ENCODE results near the gene RND1. TPM values are rescaled to one million over a fixed set of nuclear protein-coding genes. Genes with fewer than 3 reads are reported as not detected.
"Not testable (repeated sequence)": the region's sequence is repeated elsewhere in the genome, so short reads cannot be mapped to it uniquely, and the experiment has no call there.

Gene RND1
- polyA plus RNA-seq, 1 of the 3 experiments (the other 2 are of a cell fraction): 0.39 TPM

DNA sequence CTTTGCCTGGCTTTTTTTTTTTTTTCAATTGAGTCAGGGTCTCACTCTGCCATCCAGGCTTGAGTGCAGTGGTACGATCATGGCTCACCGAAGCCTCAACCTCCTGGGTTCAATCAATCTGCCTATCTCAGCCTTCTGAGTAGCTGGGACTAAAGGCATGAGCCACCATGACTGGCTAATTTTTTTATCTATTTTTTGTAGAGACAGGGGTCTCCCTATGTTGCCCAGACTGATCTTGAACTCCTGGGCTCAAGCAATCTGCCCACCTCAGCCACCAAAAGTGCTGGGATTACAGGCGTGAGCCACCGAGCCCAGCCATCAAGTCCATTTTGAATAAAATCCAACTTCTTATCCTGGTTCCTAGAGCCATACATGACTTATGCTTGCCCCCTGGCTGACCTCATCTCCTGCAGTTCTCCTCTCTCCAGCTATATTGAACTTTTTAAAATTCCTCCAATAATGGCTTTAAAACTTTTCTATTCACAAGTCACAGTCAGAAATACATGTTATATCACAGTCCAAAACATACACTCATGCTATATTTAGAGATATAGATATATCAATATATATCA, 10.4 kb upstream of the RND1 start (continued):
- TF ChIP-seq, protein P1, sequence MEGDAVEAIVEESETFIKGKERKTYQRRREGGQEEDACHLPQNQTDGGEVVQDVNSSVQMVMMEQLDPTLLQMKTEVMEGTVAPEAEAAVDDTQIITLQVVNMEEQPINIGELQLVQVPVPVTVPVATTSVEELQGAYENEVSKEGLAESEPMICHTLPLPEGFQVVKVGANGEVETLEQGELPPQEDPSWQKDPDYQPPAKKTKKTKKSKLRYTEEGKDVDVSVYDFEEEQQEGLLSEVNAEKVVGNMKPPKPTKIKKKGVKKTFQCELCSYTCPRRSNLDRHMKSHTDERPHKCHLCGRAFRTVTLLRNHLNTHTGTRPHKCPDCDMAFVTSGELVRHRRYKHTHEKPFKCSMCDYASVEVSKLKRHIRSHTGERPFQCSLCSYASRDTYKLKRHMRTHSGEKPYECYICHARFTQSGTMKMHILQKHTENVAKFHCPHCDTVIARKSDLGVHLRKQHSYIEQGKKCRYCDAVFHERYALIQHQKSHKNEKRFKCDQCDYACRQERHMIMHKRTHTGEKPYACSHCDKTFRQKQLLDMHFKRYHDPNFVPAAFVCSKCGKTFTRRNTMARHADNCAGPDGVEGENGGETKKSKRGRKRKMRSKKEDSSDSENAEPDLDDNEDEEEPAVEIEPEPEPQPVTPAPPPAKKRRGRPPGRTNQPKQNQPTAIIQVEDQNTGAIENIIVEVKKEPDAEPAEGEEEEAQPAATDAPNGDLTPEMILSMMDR (IDR thresholded peaks at IDR 0.05): no peak
- TF ChIP-seq, protein P2, sequence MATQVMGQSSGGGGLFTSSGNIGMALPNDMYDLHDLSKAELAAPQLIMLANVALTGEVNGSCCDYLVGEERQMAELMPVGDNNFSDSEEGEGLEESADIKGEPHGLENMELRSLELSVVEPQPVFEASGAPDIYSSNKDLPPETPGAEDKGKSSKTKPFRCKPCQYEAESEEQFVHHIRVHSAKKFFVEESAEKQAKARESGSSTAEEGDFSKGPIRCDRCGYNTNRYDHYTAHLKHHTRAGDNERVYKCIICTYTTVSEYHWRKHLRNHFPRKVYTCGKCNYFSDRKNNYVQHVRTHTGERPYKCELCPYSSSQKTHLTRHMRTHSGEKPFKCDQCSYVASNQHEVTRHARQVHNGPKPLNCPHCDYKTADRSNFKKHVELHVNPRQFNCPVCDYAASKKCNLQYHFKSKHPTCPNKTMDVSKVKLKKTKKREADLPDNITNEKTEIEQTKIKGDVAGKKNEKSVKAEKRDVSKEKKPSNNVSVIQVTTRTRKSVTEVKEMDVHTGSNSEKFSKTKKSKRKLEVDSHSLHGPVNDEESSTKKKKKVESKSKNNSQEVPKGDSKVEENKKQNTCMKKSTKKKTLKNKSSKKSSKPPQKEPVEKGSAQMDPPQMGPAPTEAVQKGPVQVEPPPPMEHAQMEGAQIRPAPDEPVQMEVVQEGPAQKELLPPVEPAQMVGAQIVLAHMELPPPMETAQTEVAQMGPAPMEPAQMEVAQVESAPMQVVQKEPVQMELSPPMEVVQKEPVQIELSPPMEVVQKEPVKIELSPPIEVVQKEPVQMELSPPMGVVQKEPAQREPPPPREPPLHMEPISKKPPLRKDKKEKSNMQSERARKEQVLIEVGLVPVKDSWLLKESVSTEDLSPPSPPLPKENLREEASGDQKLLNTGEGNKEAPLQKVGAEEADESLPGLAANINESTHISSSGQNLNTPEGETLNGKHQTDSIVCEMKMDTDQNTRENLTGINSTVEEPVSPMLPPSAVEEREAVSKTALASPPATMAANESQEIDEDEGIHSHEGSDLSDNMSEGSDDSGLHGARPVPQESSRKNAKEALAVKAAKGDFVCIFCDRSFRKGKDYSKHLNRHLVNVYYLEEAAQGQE (IDR thresholded peaks at IDR 0.05; ENCODE audit: low read depth, low read length): no peak
- no peak for TF ChIP-seq TEAD4 (IDR thresholded peaks at IDR 0.05; ENCODE audit: borderline replicate concordance, insufficient read depth)

DNA sequence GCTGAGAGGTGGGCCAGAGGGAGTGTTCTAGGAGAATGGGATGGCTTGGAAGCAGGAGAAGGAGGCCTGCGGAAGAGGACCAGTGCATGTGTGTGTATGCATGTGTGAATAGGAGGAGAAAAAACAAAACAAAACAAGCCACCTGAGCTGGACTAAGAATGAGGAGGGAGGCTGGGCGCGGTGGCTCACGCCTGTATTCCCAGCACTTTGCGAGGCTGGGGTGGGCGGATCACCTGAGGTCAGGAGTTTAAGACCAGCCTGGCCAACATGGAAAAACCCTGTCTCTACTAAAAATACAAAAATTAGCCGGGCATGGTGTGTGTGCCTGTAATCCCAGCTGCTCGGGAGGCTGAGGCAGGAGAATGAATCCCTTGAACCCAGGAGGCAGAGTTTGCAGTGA, 7.9 kb upstream of the RND1 start:
- CTCF ChIA-PET: interaction anchor here (2.4 to 34.8 kb wide), 3 partner anchors 12 to 58 kb away, joined by 7 to 667 read pairs (median 21); partner anchors contain the start of gene DDX23
- H3K79me2 ChIP-seq (ENCODE audit: insufficient read depth); H3K4me1 ChIP-seq (ENCODE audit: control insufficient read depth in 1 of 2, insufficient read depth in 2 of 2, low read depth in 1 of 2, low read length in 1 of 2); H3K4me3 ChIP-seq (ENCODE audit: low read depth in 2 of 2, low read length in 1 of 2); POLR2A ChIA-PET; H3K27me3 ChIP-seq (ENCODE audit: insufficient read depth); H3K9ac ChIP-seq; DNase-seq; H3K27ac ChIP-seq (ENCODE audit: low read depth in 2 of 2, low read length in 1 of 2); H4K20me1 ChIP-seq (ENCODE audit: insufficient read depth); H3K36me3 ChIP-seq (replicated peaks in 1 of 2; ENCODE audit: control insufficient read depth in 1 of 2, insufficient read depth in 2 of 2, low read length in 1 of 2); H3K4me2 ChIP-seq; H3K9me2 ChIP-seq; H3F3A ChIP-seq (replicated peaks; ENCODE audit: insufficient read depth); H3K9me3 ChIP-seq; H2AFZ ChIP-seq (ENCODE audit: low read depth): not testable (repeated sequence)
- WGBS (ENCODE audit: low lambda C conversion rate): 78% methylated on average over 8 of the region's 8 CpGs

DNA sequence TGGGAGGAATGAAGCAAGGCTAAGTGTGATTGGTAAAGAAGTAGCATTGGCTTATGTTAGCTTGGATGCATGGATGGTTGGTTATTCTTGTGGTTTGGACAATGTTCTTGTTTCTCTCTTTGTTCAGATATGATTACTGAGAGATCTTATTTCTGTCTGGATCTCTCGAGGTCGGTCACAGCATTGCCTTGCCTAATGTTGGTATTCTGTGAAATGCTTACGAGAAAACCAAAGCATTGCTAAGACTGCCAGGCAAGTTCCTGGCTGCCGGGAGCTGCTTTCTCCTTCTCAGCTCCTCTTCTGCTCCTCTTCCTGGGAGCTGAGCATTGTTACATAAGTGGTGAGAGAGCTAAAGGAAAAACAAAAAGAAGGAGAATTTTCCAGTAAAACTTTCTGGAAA, 7.4 kb upstream of the RND1 start:
- ChIA-PET CTCF (interaction anchor here (0.8 to 34.8 kb wide), 5 partner anchors 12 to 115 kb away, joined by 3 to 667 read pairs (median 7); partner anchors contain the start of gene DDX23), POLR2A (no interaction called here)

More for the DNA sequence above, 7.4 kb upstream of the RND1 start:
- H3K4me2 ChIP-seq: no peak overlapping the region
- H3K9ac ChIP-seq: no peak overlapping the region
- H3K79me2 ChIP-seq (ENCODE audit: insufficient read depth): no peaks in the 10 kb centered on the region
- TF ChIP-seq TCF12 (IDR thresholded peaks at IDR 0.05) (no peak), EP300 (IDR thresholded peaks at IDR 0.05; ENCODE audit: borderline replicate concordance in 1 of 2, low read depth in 1 of 2, low read length in 1 of 2) (no peak), GATA2 (CRISPR knock-in tag; IDR thresholded peaks at IDR 0.05) (no peak), SMC3 (IDR thresholded peaks at IDR 0.05; ENCODE audit: low read depth, low read length) (no peak), NRF1 (IDR thresholded peaks at IDR 0.05; ENCODE audit: low read depth, low read length) (no peak), JUND (IDR thresholded peaks at IDR 0.05) (no peak), POLR2AphosphoS5 (IDR thresholded peaks at IDR 0.05; ENCODE audit: low read depth, low read length) (no peak), GABPA (IDR thresholded peaks at IDR 0.05; ENCODE audit: low read depth) (no peak), CHD2 (IDR thresholded peaks at IDR 0.05; ENCODE audit: low read length, partially characterized antibody) (no peak), NFIC (IDR thresholded peaks at IDR 0.05; ENCODE audit: borderline replicate concordance) (no peak), EZH2phosphoT487 (IDR thresholded peaks at IDR 0.05; ENCODE audit: borderline replicate concordance, low read depth) (no peak), TEAD4 (IDR thresholded peaks at IDR 0.05; ENCODE audit: borderline replicate concordance, insufficient read depth) (no peak)
- TF ChIP-seq, protein P3, sequence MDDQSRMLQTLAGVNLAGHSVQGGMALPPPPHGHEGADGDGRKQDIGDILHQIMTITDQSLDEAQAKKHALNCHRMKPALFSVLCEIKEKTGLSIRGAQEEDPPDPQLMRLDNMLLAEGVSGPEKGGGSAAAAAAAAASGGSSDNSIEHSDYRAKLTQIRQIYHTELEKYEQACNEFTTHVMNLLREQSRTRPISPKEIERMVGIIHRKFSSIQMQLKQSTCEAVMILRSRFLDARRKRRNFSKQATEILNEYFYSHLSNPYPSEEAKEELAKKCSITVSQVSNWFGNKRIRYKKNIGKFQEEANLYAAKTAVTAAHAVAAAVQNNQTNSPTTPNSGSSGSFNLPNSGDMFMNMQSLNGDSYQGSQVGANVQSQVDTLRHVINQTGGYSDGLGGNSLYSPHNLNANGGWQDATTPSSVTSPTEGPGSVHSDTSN (IDR thresholded peaks at IDR 0.05): no peak
- no peak overlapping the region for H3K27ac ChIP-seq (ENCODE audit: low read depth in 2 of 2, low read length in 1 of 2)
- H2AFZ ChIP-seq (ENCODE audit: low read depth): no peak overlapping the region
- H3K4me3 ChIP-seq (ENCODE audit: low read depth in 2 of 2, low read length in 1 of 2): no peak overlapping the region
- no peaks in the 10 kb centered on the region for H3K36me3 ChIP-seq (replicated peaks in 1 of 2; ENCODE audit: control insufficient read depth in 1 of 2, insufficient read depth in 2 of 2, low read length in 1 of 2)
- H3K9me3 ChIP-seq: no peaks in the 10 kb centered on the region
- H3K9me2 ChIP-seq: no peaks in the 10 kb centered on the region
- H3K27me3 ChIP-seq (ENCODE audit: insufficient read depth): no peaks in the 10 kb centered on the region; the same call in 1 of the 2 replicates
- H3K4me1 ChIP-seq (ENCODE audit: control insufficient read depth in 1 of 2, insufficient read depth in 2 of 2, low read depth in 1 of 2, low read length in 1 of 2): no peaks in the 10 kb centered on the region; a peak in 1 of 4 replicates
- WGBS (ENCODE audit: low lambda C conversion rate): 78% methylated on average over 4 of the region's 4 CpGs
- no peaks in the 10 kb centered on the region for H3F3A ChIP-seq (replicated peaks; ENCODE audit: insufficient read depth)
- no peaks in the 10 kb centered on the region for H4K20me1 ChIP-seq (ENCODE audit: insufficient read depth)
- no peak for DNase-seq

Data from SK-N-SH (cell line).